ENCODE data around the gene CD96. TPM values are rescaled to one million over a fixed set of nuclear protein-coding genes. Genes with fewer than 3 reads are reported as not detected.

The CD96 gene
- total RNA-seq, 1 donor from 2014 or later = 5.6 TPM

- no peak for DNase-seq
- Histone ChIP-seq H3K9me3 (no peaks in the 10 kb centered on the region), H3K4me3 (no peak overlapping the region), H3K4me1 (no peaks in the 10 kb centered on the region), H3K27me3 (ENCODE audit: low read depth) (no peaks in the 10 kb centered on the region), H3K36me3 (no peaks in the 10 kb centered on the region), H3K27ac (no peak overlapping the region)
- intact Hi-C loops (cut with DNase I) = no loop called here
- ATAC-seq = no peak
- no peak for TF ChIP-seq CTCF (IDR thresholded peaks at IDR 0.05)
These were observed 94.4 kb downstream of the CD96 start for GRCh38 chr3:111636366-111636885.

- no peaks in the 10 kb centered on the region for H3K4me1 ChIP-seq
- DNase-seq = no peak
- no peaks in the 10 kb centered on the region for H3K36me3 ChIP-seq
- no peak overlapping the region for H3K27ac ChIP-seq
- peaks cover 5% of the 10 kb centered on the region for H3K9me3 ChIP-seq
- TF ChIP-seq CTCF (IDR thresholded peaks at IDR 0.05) = no peak
- no peak for ATAC-seq
- no peaks in the 10 kb centered on the region for H3K27me3 ChIP-seq (ENCODE audit: low read depth)
- no peak overlapping the region for H3K4me3 ChIP-seq
- intact Hi-C loops (cut with DNase I) = no loop called here
These were observed 97.3 kb downstream of the CD96 start for GRCh38 chr3:111639316-111639715.

GRCh38 chr3:111648991-111649579 is 107.1 kb downstream of the CD96 start:
- intact Hi-C loops (cut with DNase I) = no loop called here
- H3K36me3 ChIP-seq = no peaks in the 10 kb centered on the region
- no peak overlapping the region for H3K4me3 ChIP-seq
- no peak overlapping the region for H3K27ac ChIP-seq
- DNase-seq = no peak
- H3K27me3 ChIP-seq (ENCODE audit: low read depth) = no peaks in the 10 kb centered on the region
- TF ChIP-seq CTCF (IDR thresholded peaks at IDR 0.05) = no peak
- no peaks in the 10 kb centered on the region for H3K4me1 ChIP-seq
- H3K9me3 ChIP-seq = no peaks in the 10 kb centered on the region
- no peak for ATAC-seq

- TF ChIP-seq CTCF (IDR thresholded peaks at IDR 0.05) = no peak
- no peaks in the 10 kb centered on the region for H3K36me3 ChIP-seq
- no peak overlapping the region for H3K27ac ChIP-seq
- DNase-seq (no peak), ATAC-seq (no peak)
- no peak overlapping the region for H3K4me3 ChIP-seq
- intact Hi-C loops (cut with DNase I) = no loop called here
- H3K27me3 ChIP-seq (ENCODE audit: low read depth) = no peaks in the 10 kb centered on the region
- H3K4me1 ChIP-seq = no peaks in the 10 kb centered on the region
- no peaks in the 10 kb centered on the region for H3K9me3 ChIP-seq
These were observed 108.6 kb downstream of the CD96 start for GRCh38 chr3:111650378-111651275.

- ATAC-seq = no peak
- intact Hi-C loops (cut with DNase I) = no loop called here
- no peaks in the 10 kb centered on the region for H3K9me3 ChIP-seq
- H3K36me3 ChIP-seq = no peaks in the 10 kb centered on the region
- no peak overlapping the region for H3K27ac ChIP-seq
- no peaks in the 10 kb centered on the region for H3K4me1 ChIP-seq
- no peak overlapping the region for H3K4me3 ChIP-seq
- no peak for DNase-seq
- H3K27me3 ChIP-seq (ENCODE audit: low read depth) = no peaks in the 10 kb centered on the region
- no peak for TF ChIP-seq CTCF (IDR thresholded peaks at IDR 0.05)
These were observed 110.6 kb downstream of the CD96 start for GRCh38 chr3:111652492-111653180.
